Measurements from ENCODE around the gene ADIPOR2. TPM values are rescaled to one million over a fixed set of nuclear protein-coding genes. Genes with fewer than 3 reads are reported as not detected.

The ADIPOR2 gene
- total and polyA plus RNA-seq, 10 of the 15 experiments (the other 5 are each of a cell fraction or from before 2014, with no cell fraction given): 8.6 to 65.0 (median 38.0) TPM

- TF ChIP-seq IRF5 (IDR thresholded peaks at IDR 0.05; ENCODE audit: borderline replicate concordance) (no peak), SIX5 (IDR thresholded peaks at IDR 0.05; ENCODE audit: low read depth, low read length, severe bottlenecking) (no peak), BCL11A (IDR thresholded peaks at IDR 0.05; ENCODE audit: low read depth, low read length) (no peak), RELA (IDR thresholded peaks at IDR 0.05; ENCODE audit: borderline replicate concordance, partially characterized antibody) (no peak), NRF1 (conservative IDR thresholded peaks at IDR 0.05; ENCODE audit: low read depth, low read length) (no peak), SMAD5 (IDR thresholded peaks at IDR 0.05; ENCODE audit: low read depth) (no peak), JUND (IDR thresholded peaks at IDR 0.05; ENCODE audit: low read depth, low read length) (no peak), ZNF592 (IDR thresholded peaks at IDR 0.05) (no peak), MEF2B (IDR thresholded peaks at IDR 0.05; ENCODE audit: partially characterized antibody, poor library complexity, severe bottlenecking) (no peak)
Observed at GRCh38 chr12:1758376-1758775, 67.5 kb downstream of the ADIPOR2 start (continued).

Measured in GM12878 (cell line).